Spleen (tissue), 11 donors: ENCODE measurements around the gene C1GALT1. TPM values are rescaled to one million over a fixed set of nuclear protein-coding genes. Genes with fewer than 3 reads are reported as not detected.

ENCODE experiments used
- DNase-seq: peaks from one replicate; pipeline ENCODE4 v3.0.0-alpha.2; 2020
- H3K27ac ChIP-seq, 8 donors: fragments of 200-600 bp; sonication (generic) in 7 of 8; 1 replicate in 4 of 8; 2 replicates in 4 of 8; pipeline versions ENCODE4 v1.5.0 to v1.8.0; 2016 to 2021; ENCODE audit warnings: inconsistent platforms in 4 of 8, mild to moderate bottlenecking in 4 of 8, moderate library complexity in 1 of 8
- H3K27me3 ChIP-seq, 7 donors: fragments of 200-600 bp; sonication (generic) in 6 of 7; replicated peaks in 1 of 7; 1 replicate in 4 of 7; 2 replicates in 3 of 7; pipeline versions ENCODE4 v1.5.0 to v1.8.0; 2016 to 2021; ENCODE audit warnings: inconsistent platforms in 3 of 7, mild to moderate bottlenecking in 1 of 7
- H3K36me3 ChIP-seq, 6 donors: fragments of 200-600 bp; sonication (generic) in 5 of 6; 1 replicate in 4 of 6; 2 replicates in 2 of 6; pipeline versions ENCODE4 v1.5.0 to v1.8.0; 2016 to 2021; ENCODE audit warnings: inconsistent platforms in 2 of 6
- H3K4me1 ChIP-seq, 6 donors: fragments of 200-600 bp; sonication (generic) in 5 of 6; 1 replicate in 3 of 6; 2 replicates in 3 of 6; pipeline versions ENCODE4 v1.5.0 to v1.8.0; 2016 to 2021; ENCODE audit warnings: inconsistent platforms in 3 of 6
- H3K4me3 ChIP-seq, 8 donors: fragments of 200-600 bp; sonication (generic) in 7 of 8; 1 replicate in 4 of 8; 2 replicates in 4 of 8; pipeline versions ENCODE4 v1.5.0 to v1.8.0; 2016 to 2021; ENCODE audit warnings: inconsistent platforms in 4 of 8, mild to moderate bottlenecking in 4 of 8, moderate library complexity in 2 of 8
- H3K9me3 ChIP-seq, 8 donors: fragments of 200-600 bp; sonication (generic) in 7 of 8; 1 replicate in 4 of 8; 2 replicates in 4 of 8; pipeline versions ENCODE4 v1.5.0 to v1.8.0; 2016 to 2021; ENCODE audit warnings: inconsistent platforms in 4 of 8
- CTCF ChIP-seq, 11 experiments: fragments of 200-600 bp in 7 of 11; fragments of 450-650 bp in 4 of 11; sonication (generic) in 4 of 11; IDR thresholded peaks in 8 of 11; conservative IDR thresholded peaks in 3 of 11; 1 replicate in 7 of 11; 2 replicates in 4 of 11; pipeline versions ENCODE4 v1.4.0 to v1.8.0; 2016 to 2021; ENCODE audit warnings: antibody characterized with exemption in 11 of 11, inconsistent platforms in 4 of 11, mild to moderate bottlenecking in 1 of 11
- POLR2A ChIP-seq, 3 donors: fragments of 450-650 bp; IDR thresholded peaks; one replicate each; pipeline ENCODE4 v1.5.1; 2017; ENCODE audit warnings: antibody characterized with exemption in 3 of 3, mild to moderate bottlenecking in 1 of 3
- POLR2AphosphoS5 ChIP-seq, 3 donors: sonication (generic); formaldehyde crosslinking; IDR thresholded peaks; one replicate each; pipeline ENCODE4 v1.5.1; 2017; ENCODE audit warnings: antibody characterized with exemption in 3 of 3
- WGBS, 5 donors: extraction: QIAGEN DNeasy Blood & Tissue Kit in 3 of 5; methylation state at CpG; one replicate each; pipeline versions ENCODE4 v1.1.5 to v1.1.7; 2013 to 2018; 5-methylcytosine and 5-hydroxymethylcytosine counted together
- intact Hi-C: fragments of 100-400 bp; cut with DNase I; formaldehyde crosslinking; loops from one replicate; pipeline ENCODE4 v1.15.0; 2023; ENCODE audit warnings: low total_unique reads
- polyA plus RNA-seq, 3 donors: library from polyadenylated mRNA; stranded (reverse); fragments of 200-250 nt; gene quantifications; one replicate each; pipeline ENCODE4 v1.2.1, GENCODE V29; 2013
- total RNA-seq, 7 donors: library from RNA; depleted of rRNA in 3 of 7; stranded (reverse); fragments of >200 nt in 3 of 7; fragmentation: NEBNext Ultra II Directional in 4 of 7; extraction: Animal tissue kit (Norgen Biotek cat#: 25700) in 4 of 7; gene quantifications; one replicate each; pipeline versions ENCODE4 v1.1.0 to v1.2.1, GENCODE V29; 2016 to 2021
- donor health status: healthy with polysubstance abuse.
- donor health status: DM: no; HTN: no; CAD: no; lungs with moderate emphysema.
- donor health status: DM: no; HTN: no; CAD: no.
- donor health status: Bipolar disorder and iron deficiency.
- donor health status: healthy.
- donor health status: DM: no; HTN: no; CAD: no.
- donor health status: DM: yes; HTN: yes; CAD: no.

Gene C1GALT1
- total and polyA plus RNA-seq, 10 donors: 6.9 to 61.2 (median 40.0) TPM

- no peak overlapping the region for H3K4me3 ChIP-seq
- no peak for DNase-seq
- peaks cover 0 to 6% (median 0%) of the 10 kb centered on the region in 6 donors for H3K36me3 ChIP-seq
- intact Hi-C loops: no loop called here
- peaks cover 0 to 17% (median 9%) of the 10 kb centered on the region in 8 donors for H3K9me3 ChIP-seq
- TF ChIP-seq POLR2A (IDR thresholded peaks at IDR 0.05) (no peak), POLR2AphosphoS5 (IDR thresholded peaks at IDR 0.05) (no peak), CTCF (IDR thresholded peaks at IDR 0.05 in 8 of 11, conservative IDR thresholded peaks at IDR 0.05 in 3 of 11) (no peak)
- H3K27me3 ChIP-seq: no peaks in the 10 kb centered on the region
- WGBS, 5 donors: 80 to 92% (median 88%) methylated on average over 6 of the region's 6 CpGs
- H3K27ac ChIP-seq: peak overlapping the region; percentile 38 to 93 (median 90)
- H3K4me1 ChIP-seq: peaks cover 5 to 74% (median 33%) of the 10 kb centered on the region in 6 donors
Measured at GRCh38 chr7:7256731-7257274, 74.5 kb downstream of the C1GALT1 start.

GRCh38 chr7:7257899-7258692, 75.8 kb downstream of the C1GALT1 start:
- no peak for DNase-seq
- Histone ChIP-seq H3K27me3 (no peaks in the 10 kb centered on the region), H3K4me3 (peak overlapping the region in 4 of 8 donors; percentile 20 to 66 (median 28)), H3K27ac (peak overlapping the region; percentile 17 to 93 (median 90)), H3K36me3 (peaks cover 0 to 6% (median 0%) of the 10 kb centered on the region in 6 donors), H3K4me1 (peaks cover 5 to 63% (median 30%) of the 10 kb centered on the region in 6 donors), H3K9me3 (peaks cover 0 to 17% (median 9%) of the 10 kb centered on the region in 8 donors)
- TF ChIP-seq POLR2AphosphoS5 (IDR thresholded peaks at IDR 0.05) (peak in 1 of 3 donors; percentile 31), POLR2A (IDR thresholded peaks at IDR 0.05) (no peak)
- intact Hi-C loops: no loop called here
- WGBS, 5 donors: 17 to 32% (median 22%) methylated on average over 7 of the region's 7 CpGs

- Histone ChIP-seq H3K27ac (no peak overlapping the region), H3K27me3 (no peaks in the 10 kb centered on the region)
- intact Hi-C loops: no loop called here
Measured at GRCh38 chr7:7261863-7262262, 79.5 kb downstream of the C1GALT1 start.

More at GRCh38 chr7:7261863-7262262, 79.5 kb downstream of the C1GALT1 start:
- TF ChIP-seq POLR2A (IDR thresholded peaks at IDR 0.05) (no peak), POLR2AphosphoS5 (IDR thresholded peaks at IDR 0.05) (no peak), CTCF (IDR thresholded peaks at IDR 0.05 in 8 of 11, conservative IDR thresholded peaks at IDR 0.05 in 3 of 11) (no peak)
- Histone ChIP-seq H3K36me3 (no peaks in the 10 kb centered on the region), H3K4me1 (peaks cover 5 to 37% (median 27%) of the 10 kb centered on the region in 6 donors), H3K9me3 (peaks cover 0 to 17% (median 9%) of the 10 kb centered on the region in 8 donors), H3K4me3 (no peak overlapping the region)
- no peak for DNase-seq
